ENCODE measurements around the gene KIAA1958. TPM values are rescaled to one million over a fixed set of nuclear protein-coding genes. Genes with fewer than 3 reads are reported as not detected.
A peak's percentile ranks its signal among the peaks of the same experiment; 100 is the strongest.

KIAA1958 gene
- polyA plus RNA-seq, 3 donors from 2014 or later = 0.57 to 2.7 (median 1.2) TPM

GRCh38 chr9:112520656-112521055 lies 34.0 kb downstream of the KIAA1958 start:
- Mint-ChIP-seq H3K4me1 (no peaks in the 10 kb centered on the region), H3K4me3 (no peak overlapping the region), H3K27me3 (ENCODE audit: low read depth in 3 of 3) (peaks cover 0 to 4% (median 0%) of the 10 kb centered on the region in 3 donors), H3K27ac (no peak overlapping the region), H3K9me3 (no peaks in the 10 kb centered on the region), H3K36me3 (no peaks in the 10 kb centered on the region)
- no peak for DNase-seq

- no peaks in the 10 kb centered on the region for H3K9me3 Mint-ChIP-seq
- H3K4me3 Mint-ChIP-seq = no peak overlapping the region
- no peaks in the 10 kb centered on the region for H3K4me1 Mint-ChIP-seq
- peaks cover 0 to 3% (median 0%) of the 10 kb centered on the region in 3 donors for H3K36me3 Mint-ChIP-seq
- H3K27me3 Mint-ChIP-seq (ENCODE audit: low read depth in 3 of 3) = peaks cover 0 to 3% (median 0%) of the 10 kb centered on the region in 3 donors
- no peak for DNase-seq
- H3K27ac Mint-ChIP-seq = peak overlapping the region in 1 of 6 donors; percentile 30
Measured at GRCh38 chr9:112526973-112527372, 40.3 kb downstream of the KIAA1958 start.

GRCh38 chr9:112527959-112528358 lies 41.3 kb downstream of the KIAA1958 start:
- Mint-ChIP-seq H3K4me3 (no peak overlapping the region), H3K36me3 (peaks cover 0 to 3% (median 0%) of the 10 kb centered on the region in 3 donors), H3K27ac (no peak overlapping the region), H3K27me3 (ENCODE audit: low read depth in 3 of 3) (no peaks in the 10 kb centered on the region), H3K4me1 (no peaks in the 10 kb centered on the region), H3K9me3 (no peaks in the 10 kb centered on the region)
- no peak for DNase-seq

- no peaks in the 10 kb centered on the region for H3K9me3 Mint-ChIP-seq
- no peaks in the 10 kb centered on the region for H3K27me3 Mint-ChIP-seq (ENCODE audit: low read depth in 3 of 3)
- no peak overlapping the region for H3K27ac Mint-ChIP-seq
- no peak overlapping the region for H3K4me3 Mint-ChIP-seq
- peaks cover 0 to 6% (median 0%) of the 10 kb centered on the region in 3 donors for H3K36me3 Mint-ChIP-seq
- H3K4me1 Mint-ChIP-seq = peaks cover 3 to 5% of the 10 kb centered on the region in 2 donors
- no peak for DNase-seq
Measured at GRCh38 chr9:112529316-112529715, 42.7 kb downstream of the KIAA1958 start.

GRCh38 chr9:112530751-112531205 lies 44.2 kb downstream of the KIAA1958 start:
- H3K4me1 Mint-ChIP-seq = peaks cover 3 to 13% of the 10 kb centered on the region in 2 donors
- H3K4me3 Mint-ChIP-seq = no peak overlapping the region
- no peaks in the 10 kb centered on the region for H3K9me3 Mint-ChIP-seq
- DNase-seq = no peak
- H3K27me3 Mint-ChIP-seq (ENCODE audit: low read depth in 3 of 3) = no peaks in the 10 kb centered on the region
- no peak overlapping the region for H3K27ac Mint-ChIP-seq
- H3K36me3 Mint-ChIP-seq = peaks cover 0 to 6% (median 0%) of the 10 kb centered on the region in 3 donors

- Mint-ChIP-seq H3K27me3 (ENCODE audit: low read depth in 3 of 3) (no peaks in the 10 kb centered on the region), H3K36me3 (peaks cover 0 to 6% (median 0%) of the 10 kb centered on the region in 3 donors), H3K9me3 (no peaks in the 10 kb centered on the region), H3K4me1 (peaks cover 3 to 15% of the 10 kb centered on the region in 2 donors), H3K4me3 (no peak overlapping the region), H3K27ac (peak overlapping the region in 1 of 6 donors; percentile 5)
- DNase-seq = no peak
Measured at GRCh38 chr9:112531666-112532282, 45.1 kb downstream of the KIAA1958 start.

- H3K4me1 Mint-ChIP-seq = peaks cover 3 to 15% of the 10 kb centered on the region in 2 donors
- H3K4me3 Mint-ChIP-seq = no peak overlapping the region
- H3K27ac Mint-ChIP-seq = no peak overlapping the region
- no peaks in the 10 kb centered on the region for H3K9me3 Mint-ChIP-seq
- no peaks in the 10 kb centered on the region for H3K27me3 Mint-ChIP-seq (ENCODE audit: low read depth in 3 of 3)
- no peak for DNase-seq
- H3K36me3 Mint-ChIP-seq = peaks cover 0 to 3% (median 0%) of the 10 kb centered on the region in 3 donors
Measured at GRCh38 chr9:112532427-112532826, 45.8 kb downstream of the KIAA1958 start.

- Mint-ChIP-seq H3K4me3 (no peak overlapping the region), H3K27ac (no peak overlapping the region), H3K36me3 (peaks cover 0 to 3% (median 0%) of the 10 kb centered on the region in 3 donors), H3K4me1 (peaks cover 3 to 15% of the 10 kb centered on the region in 2 donors), H3K9me3 (peaks cover 0 to 1% (median 0%) of the 10 kb centered on the region in 6 donors), H3K27me3 (ENCODE audit: low read depth in 3 of 3) (peaks cover 0 to 1% (median 1%) of the 10 kb centered on the region in 3 donors)
- DNase-seq = no peak
Measured at GRCh38 chr9:112533660-112534059, 47.0 kb downstream of the KIAA1958 start.

- H3K27me3 Mint-ChIP-seq (ENCODE audit: low read depth in 3 of 3) = peaks cover 0 to 1% (median 1%) of the 10 kb centered on the region in 3 donors
- H3K36me3 Mint-ChIP-seq = peaks cover 0 to 3% (median 0%) of the 10 kb centered on the region in 3 donors
- H3K4me3 Mint-ChIP-seq = no peak overlapping the region
- peaks cover 3 to 15% of the 10 kb centered on the region in 2 donors for H3K4me1 Mint-ChIP-seq
- H3K9me3 Mint-ChIP-seq = peaks cover 0 to 1% (median 0%) of the 10 kb centered on the region in 6 donors
- no peak overlapping the region for H3K27ac Mint-ChIP-seq
- DNase-seq = no peak
Measured at GRCh38 chr9:112535301-112535700, 48.7 kb downstream of the KIAA1958 start.

- Mint-ChIP-seq H3K4me1 (peaks cover 3 to 15% of the 10 kb centered on the region in 2 donors), H3K4me3 (no peak overlapping the region), H3K27ac (no peak overlapping the region), H3K27me3 (ENCODE audit: low read depth in 3 of 3) (peaks cover 0 to 1% (median 1%) of the 10 kb centered on the region in 3 donors), H3K36me3 (peaks cover 0 to 3% (median 0%) of the 10 kb centered on the region in 3 donors), H3K9me3 (peaks cover 0 to 1% (median 0%) of the 10 kb centered on the region in 6 donors)
- no peak for DNase-seq
Measured at GRCh38 chr9:112535811-112536210, 49.2 kb downstream of the KIAA1958 start.

- Mint-ChIP-seq H3K4me1 (peaks cover 3 to 15% of the 10 kb centered on the region in 2 donors), H3K9me3 (peaks cover 0 to 1% (median 0%) of the 10 kb centered on the region in 6 donors), H3K4me3 (no peak overlapping the region), H3K36me3 (peaks cover 0 to 3% (median 0%) of the 10 kb centered on the region in 3 donors), H3K27ac (no peak overlapping the region), H3K27me3 (ENCODE audit: low read depth in 3 of 3) (peaks cover 0 to 1% (median 1%) of the 10 kb centered on the region in 3 donors)
- no peak for DNase-seq
Measured at GRCh38 chr9:112537561-112537960, 50.9 kb downstream of the KIAA1958 start.

GRCh38 chr9:112540800-112541199 lies 54.2 kb downstream of the KIAA1958 start:
- H3K27ac Mint-ChIP-seq = no peak overlapping the region
- H3K36me3 Mint-ChIP-seq = no peaks in the 10 kb centered on the region
- H3K9me3 Mint-ChIP-seq = peaks cover 0 to 1% (median 0%) of the 10 kb centered on the region in 6 donors

GRCh38 chr9:112541685-112542084 lies 55.1 kb downstream of the KIAA1958 start:
- Mint-ChIP-seq H3K27ac (no peak overlapping the region), H3K36me3 (no peaks in the 10 kb centered on the region), H3K4me3 (no peak overlapping the region), H3K27me3 (ENCODE audit: low read depth in 3 of 3) (peaks cover 0 to 3% (median 1%) of the 10 kb centered on the region in 3 donors), H3K4me1 (peaks cover 15 to 18% of the 10 kb centered on the region in 2 donors), H3K9me3 (peaks cover 0 to 1% (median 0%) of the 10 kb centered on the region in 6 donors)
- no peak for DNase-seq

More at GRCh38 chr9:112540800-112541199, 54.2 kb downstream of the KIAA1958 start:
- H3K4me1 Mint-ChIP-seq = peaks cover 6 to 11% of the 10 kb centered on the region in 2 donors
- no peak for DNase-seq
- peaks cover 0 to 3% (median 1%) of the 10 kb centered on the region in 3 donors for H3K27me3 Mint-ChIP-seq (ENCODE audit: low read depth in 3 of 3)
- H3K4me3 Mint-ChIP-seq = no peak overlapping the region

GRCh38 chr9:112542593-112543292 lies 56.1 kb downstream of the KIAA1958 start:
- H3K27me3 Mint-ChIP-seq (ENCODE audit: low read depth in 3 of 3) = peaks cover 0 to 3% (median 1%) of the 10 kb centered on the region in 3 donors
- peaks cover 0 to 1% (median 0%) of the 10 kb centered on the region in 6 donors for H3K9me3 Mint-ChIP-seq
- peaks cover 18 to 26% of the 10 kb centered on the region in 2 donors for H3K4me1 Mint-ChIP-seq
- no peak overlapping the region for H3K4me3 Mint-ChIP-seq
- H3K36me3 Mint-ChIP-seq = no peaks in the 10 kb centered on the region
- no peak for DNase-seq
- H3K27ac Mint-ChIP-seq = peak overlapping the region in 1 of 6 donors; percentile 13

Data from immature natural killer cell (primary cell).